Spinal cord (tissue), 10 donors: ENCODE data around the gene GTPBP8. TPM values are rescaled to one million over a fixed set of nuclear protein-coding genes. Genes with fewer than 3 reads are reported as not detected.
A peak's percentile ranks its signal among the peaks of the same experiment; 100 is the strongest.

ENCODE experiments used
- DNase-seq, 6 donors: peaks; one replicate each; pipeline versions ENCODE4 v3.0.0 to v3.0.0-alpha.2; 2013 to 2015; ENCODE audit warnings: low spot score in 6 of 6, low read depth in 4 of 6
- H3K27ac ChIP-seq: one replicate; pipeline ENCODE4 v1.5.1; 2013; ENCODE audit warnings: low read depth, low read length, control low read depth
- H3K27me3 ChIP-seq: one replicate; pipeline ENCODE4 v1.6.1; 2013; ENCODE audit warnings: low read length; ENCODE audit not compliant: control insufficient read depth, insufficient read depth
- H3K36me3 ChIP-seq: one replicate; pipeline ENCODE4 v1.6.1; 2013; ENCODE audit warnings: low read length; ENCODE audit not compliant: control insufficient read depth, insufficient read depth
- H3K4me1 ChIP-seq: one replicate; pipeline ENCODE4 v1.6.1; 2013; ENCODE audit warnings: low read length; ENCODE audit not compliant: control insufficient read depth, insufficient read depth
- H3K4me3 ChIP-seq: one replicate; pipeline ENCODE4 v1.5.1; 2013; ENCODE audit warnings: low read depth, low read length, control low read depth
- H3K9me3 ChIP-seq: one replicate; pipeline ENCODE4 v1.6.1; 2013; ENCODE audit warnings: low read length; ENCODE audit not compliant: control insufficient read depth, insufficient read depth
- WGBS: methylation state at CpG from one replicate; pipeline ENCODE4 v1.1.5; 2013; ENCODE audit warnings: missing lambda C conversion rate; ENCODE audit not compliant: insufficient coverage; 5-methylcytosine and 5-hydroxymethylcytosine counted together
- long read RNA-seq, 4 donors: transcript quantifications; one replicate each; lab custom pipeline, GENCODE V29; 2026
- polyA plus RNA-seq, 2 donors: library from polyadenylated mRNA; unstranded; fragments of 120-200 nt; gene quantifications; one replicate each; pipeline ENCODE4 v1.2.1, GENCODE V29; 2013; ENCODE audit not compliant: insufficient read length in 2 of 2
- total RNA-seq, 2 donors: library from RNA; depleted of rRNA in 1 of 2; stranded (reverse); fragments of 120-200 nt in 1 of 2; fragments of >200 nt in 1 of 2; gene quantifications; one replicate each; pipeline versions ENCODE4 v1.2.3 to v1.2.4, GENCODE V29; 2013 to 2014
- donor health status: healthy.

Gene GTPBP8
- total RNA-seq: 10 to 100 TPM; 18.5 to 26.9 TPM
- polyA plus RNA-seq: 10 to 100 TPM; 13.3 to 16.4 TPM
- long read RNA-seq, donor 1, transcript GTPBP8-203 (6 exons, 1,360 nt): major isoform, 8 of 9 reads
- long read RNA-seq, donor 1, partial matches to known transcripts: 0 of 9 reads
- long read RNA-seq, donor 1, other reads (novel, unspliced or antisense): 0 of 9 reads
- long read RNA-seq, donor 2, transcript GTPBP8-203 (6 exons, 1,360 nt): major isoform, 5 of 6 reads
- long read RNA-seq, donor 2, partial matches to known transcripts: 0 of 6 reads
- long read RNA-seq, donor 2, other reads (novel, unspliced or antisense): 0 of 6 reads
- long read RNA-seq, donor 3, partial matches to known transcripts: 0 of 3 reads
- long read RNA-seq, donor 3, other reads (novel, unspliced or antisense): 0 of 3 reads
- long read RNA-seq, donor 4, transcript GTPBP8-203 (6 exons, 1,360 nt): major isoform, 5 of 29 reads
- long read RNA-seq, donor 4, partial matches to known transcripts: 18 of 29 reads
- long read RNA-seq, donor 4, other reads (novel, unspliced or antisense): 0 of 29 reads

DNA sequence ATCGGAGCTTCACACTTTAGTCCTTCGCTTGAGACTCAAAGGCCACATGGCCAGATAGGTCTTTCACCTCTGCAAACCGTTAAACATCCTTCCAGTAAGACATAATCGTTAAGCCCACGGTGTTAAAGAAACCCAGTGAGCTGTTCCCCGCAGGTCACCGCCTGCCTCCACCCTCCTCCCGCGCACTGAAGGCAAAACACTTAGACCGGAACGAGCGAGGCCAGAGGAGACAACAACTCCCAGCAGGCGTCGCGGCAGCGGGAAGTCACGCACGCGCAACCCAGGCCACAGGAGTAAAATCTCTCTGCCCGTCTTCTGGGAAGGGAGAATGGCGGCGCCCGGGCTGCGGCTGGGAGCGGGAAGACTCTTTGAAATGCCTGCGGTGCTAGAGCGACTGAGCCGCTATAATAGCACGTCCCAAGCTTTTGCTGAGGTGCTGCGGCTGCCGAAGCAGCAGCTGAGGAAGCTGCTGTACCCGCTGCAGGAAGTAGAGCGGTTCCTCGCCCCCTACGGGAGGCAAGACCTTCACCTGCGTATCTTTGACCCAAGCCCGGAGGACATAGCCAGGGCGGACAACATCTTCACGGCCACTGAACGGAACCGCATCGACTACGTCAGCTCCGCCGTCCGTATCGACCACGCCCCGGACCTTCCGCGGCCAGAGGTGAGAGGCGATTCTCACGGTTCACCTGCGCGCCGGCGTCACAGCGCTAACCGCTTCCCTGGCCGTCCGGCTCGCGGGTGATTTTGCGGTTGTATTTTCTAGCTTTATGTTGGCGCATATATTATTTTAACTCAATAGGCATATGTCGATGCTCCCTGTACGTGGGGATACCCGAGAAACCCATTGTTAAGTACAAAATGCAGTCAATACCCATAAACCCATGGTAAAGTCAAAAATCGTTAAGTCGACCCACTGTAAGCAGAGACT lies at the start of gene GTPBP8:
Gene GTPBP8, plus strand, starts transcription at position 313 of the 931 bp plus-strand sequence. Its CDS starts 16 bp downstream, at position 329.
- Histone ChIP-seq H3K27me3 (no peaks in the 10 kb centered on the region), H3K27ac (peak within 1 kb of the TSS; percentile 93), H3K4me1 (no peaks in the 10 kb centered on the region), H3K36me3 (no peaks in the 10 kb centered on the region), H3K9me3 (no peaks in the 10 kb centered on the region), H3K4me3 (peak within 1 kb of the TSS; percentile 88)
- peak; percentile 80 to 98 (median 86) for DNase-seq
- WGBS: 1% methylated on average over 52 of the region's 70 CpGs

DNA sequence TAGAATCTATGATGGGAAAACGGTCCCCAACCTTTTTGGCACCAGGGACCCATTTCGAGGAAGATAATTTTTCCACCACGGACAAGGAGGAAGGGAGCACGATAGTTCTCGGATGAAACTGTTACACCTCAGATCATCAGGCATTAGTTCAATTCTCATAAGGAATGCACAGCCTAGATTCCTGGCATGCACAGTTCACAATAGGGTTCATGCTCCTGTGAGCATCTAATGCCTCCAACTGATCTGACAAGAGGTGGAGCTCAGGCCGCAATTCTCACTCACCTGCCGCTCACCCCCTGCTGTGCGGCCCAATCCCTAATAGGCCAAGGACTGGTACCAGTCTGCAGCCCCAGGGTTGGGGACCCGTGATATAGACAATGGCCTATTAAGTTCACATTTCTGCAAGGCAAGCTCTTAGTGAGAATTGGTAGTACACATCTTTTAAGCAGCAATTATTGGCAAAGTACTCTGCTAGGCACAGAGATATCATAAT lies 42.4 kb upstream of the GTPBP8 start:
- no peak for DNase-seq
- Histone ChIP-seq H3K36me3 (no peaks in the 10 kb centered on the region), H3K4me1 (peaks cover 2% of the 10 kb centered on the region), H3K27me3 (no peaks in the 10 kb centered on the region), H3K9me3 (peaks cover 4% of the 10 kb centered on the region), H3K27ac (no peak overlapping the region), H3K4me3 (no peak overlapping the region)
- 83% methylated on average over 6 of the region's 9 CpGs for WGBS

DNA sequence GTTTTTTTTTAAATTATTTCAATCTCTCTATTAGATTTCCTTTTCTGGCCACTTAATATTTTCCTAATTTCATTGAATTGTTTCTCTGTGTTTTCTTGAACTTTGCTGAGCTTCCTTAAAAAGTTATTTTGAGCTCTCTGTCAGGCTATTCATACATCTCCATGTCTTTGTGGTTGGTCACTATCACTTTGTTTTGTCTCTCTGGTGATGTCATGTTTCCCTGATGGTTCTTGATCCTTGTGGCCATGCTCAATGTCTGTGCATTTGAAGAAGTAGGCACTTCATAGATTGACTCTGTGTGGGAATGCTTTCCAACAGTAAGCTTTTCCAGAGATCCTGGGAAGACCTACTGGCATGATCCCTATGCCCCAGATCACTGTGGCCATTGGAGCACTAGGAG lies 34.4 kb upstream of the GTPBP8 start:
- Histone ChIP-seq H3K4me3 (no peak overlapping the region), H3K4me1 (no peaks in the 10 kb centered on the region), H3K9me3 (peaks cover 1% of the 10 kb centered on the region), H3K27me3 (no peaks in the 10 kb centered on the region), H3K27ac (no peak overlapping the region), H3K36me3 (no peaks in the 10 kb centered on the region)
- DNase-seq: no peak

DNA sequence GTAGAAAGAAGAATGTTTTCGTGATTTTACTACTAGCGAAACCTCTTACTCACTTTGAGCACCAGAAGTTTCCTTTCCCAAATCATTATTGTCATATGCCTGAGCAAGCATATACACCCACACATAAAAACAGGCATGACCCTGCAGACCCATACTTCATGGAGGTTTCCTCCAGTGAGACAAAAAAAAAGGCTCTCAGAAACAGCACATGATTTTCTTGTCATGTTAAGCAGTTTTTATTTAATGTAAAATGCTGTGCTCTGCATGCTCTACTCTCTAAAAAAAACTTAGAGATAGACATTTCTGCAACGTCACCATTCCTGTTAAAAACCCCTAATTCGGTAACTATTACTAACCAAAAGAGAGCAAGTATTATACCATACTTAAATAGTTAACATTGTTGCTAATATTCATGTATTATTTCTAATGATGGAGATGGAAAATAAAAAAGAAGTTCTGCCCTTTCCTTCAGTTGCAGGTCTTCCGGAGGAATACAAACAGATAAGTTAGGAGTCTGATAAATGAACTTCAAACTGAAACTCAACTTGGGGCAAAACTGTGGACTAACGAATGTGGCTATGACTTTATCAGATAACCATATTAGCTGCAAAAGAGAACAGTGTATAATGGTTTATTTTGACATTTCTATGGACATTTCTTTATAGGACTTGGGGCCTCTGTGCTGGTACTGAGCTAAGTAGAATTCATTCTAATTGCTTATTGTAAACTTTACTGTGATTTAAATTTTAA lies 31.8 kb upstream of the GTPBP8 start:
- H3K4me1 ChIP-seq: no peaks in the 10 kb centered on the region
- H3K27me3 ChIP-seq: no peaks in the 10 kb centered on the region
- no peak overlapping the region for H3K27ac ChIP-seq
- DNase-seq: no peak
- no peak overlapping the region for H3K4me3 ChIP-seq
- peaks cover 5% of the 10 kb centered on the region for H3K9me3 ChIP-seq
- H3K36me3 ChIP-seq: no peaks in the 10 kb centered on the region
- WGBS: 100% methylated on average over 1 of the region's 6 CpGs

DNA sequence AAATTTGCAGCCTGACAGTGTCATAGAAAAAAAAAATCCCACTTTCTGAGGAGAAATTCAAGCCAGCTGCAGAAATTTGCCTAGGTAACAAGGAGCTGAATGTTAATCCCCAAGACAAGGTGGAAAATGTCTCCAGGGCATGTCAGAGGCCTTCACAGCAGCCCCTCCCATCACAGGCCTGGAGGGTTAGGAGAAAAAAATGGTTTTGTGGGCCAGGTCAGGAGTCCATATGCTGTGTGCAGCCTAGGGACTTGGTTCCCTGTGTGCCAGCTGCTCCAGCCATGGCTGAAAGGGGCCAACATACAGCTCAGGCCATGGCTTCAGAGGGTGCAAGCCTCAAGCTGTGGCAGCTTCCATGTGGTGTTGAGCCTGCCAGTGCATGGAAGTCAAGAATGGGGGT lies 27.1 kb upstream of the GTPBP8 start:
- Histone ChIP-seq H3K4me3 (no peak overlapping the region), H3K9me3 (peaks cover 5% of the 10 kb centered on the region), H3K27ac (no peak overlapping the region), H3K27me3 (no peaks in the 10 kb centered on the region), H3K36me3 (no peaks in the 10 kb centered on the region), H3K4me1 (no peaks in the 10 kb centered on the region)
- DNase-seq: no peak

DNA sequence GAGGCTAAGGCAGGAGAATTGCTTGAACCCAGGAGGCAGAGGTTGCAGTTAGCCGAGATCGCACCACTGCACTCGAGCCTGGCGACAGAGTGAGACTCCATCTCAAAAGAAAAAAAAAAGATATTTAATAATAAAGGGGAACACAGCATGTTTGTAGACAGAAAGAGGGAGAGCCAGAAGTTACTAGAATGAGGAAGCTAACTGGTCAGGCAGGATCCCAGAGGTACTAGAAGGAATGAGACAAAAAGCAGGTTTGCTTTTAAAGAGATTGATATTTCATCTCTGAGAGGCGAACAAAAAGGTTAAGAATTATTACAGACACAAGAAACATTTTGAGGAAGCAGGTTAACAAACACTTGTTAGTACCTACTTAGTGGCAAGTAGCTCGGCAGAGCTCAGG lies 25.1 kb upstream of the GTPBP8 start:
- 100% methylated on average over 1 of the region's 6 CpGs for WGBS
- Histone ChIP-seq H3K27me3 (no peaks in the 10 kb centered on the region), H3K9me3 (peaks cover 5% of the 10 kb centered on the region), H3K4me1 (no peaks in the 10 kb centered on the region), H3K27ac (no peak overlapping the region), H3K4me3 (no peak overlapping the region), H3K36me3 (no peaks in the 10 kb centered on the region)
- no peak for DNase-seq

DNA sequence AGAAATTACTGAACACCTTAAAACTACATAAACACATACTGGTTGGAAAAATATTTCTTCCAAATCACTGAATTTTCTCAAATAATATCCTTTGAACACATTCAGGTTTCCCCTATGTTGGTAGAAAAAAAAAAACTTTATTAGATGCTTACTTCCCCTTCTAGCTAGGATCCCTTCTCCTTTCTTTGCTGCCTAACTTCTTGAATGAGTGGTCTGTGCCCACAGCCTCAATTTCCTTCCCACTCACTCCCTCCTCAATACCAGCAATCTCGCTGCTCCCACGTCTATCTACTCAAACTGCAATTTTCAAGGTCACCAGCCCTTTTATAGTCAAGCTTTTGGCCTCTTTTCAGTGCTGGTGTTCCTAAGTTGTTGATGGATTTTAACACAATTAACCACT lies 24.2 kb upstream of the GTPBP8 start:
- H3K36me3 ChIP-seq: no peaks in the 10 kb centered on the region
- no peak overlapping the region for H3K27ac ChIP-seq
- peaks cover 5% of the 10 kb centered on the region for H3K9me3 ChIP-seq
- H3K4me3 ChIP-seq: no peak overlapping the region
- H3K4me1 ChIP-seq: no peaks in the 10 kb centered on the region
- no peaks in the 10 kb centered on the region for H3K27me3 ChIP-seq
- DNase-seq: no peak
- WGBS: 43% methylated on average over 2 of the region's 2 CpGs

DNA sequence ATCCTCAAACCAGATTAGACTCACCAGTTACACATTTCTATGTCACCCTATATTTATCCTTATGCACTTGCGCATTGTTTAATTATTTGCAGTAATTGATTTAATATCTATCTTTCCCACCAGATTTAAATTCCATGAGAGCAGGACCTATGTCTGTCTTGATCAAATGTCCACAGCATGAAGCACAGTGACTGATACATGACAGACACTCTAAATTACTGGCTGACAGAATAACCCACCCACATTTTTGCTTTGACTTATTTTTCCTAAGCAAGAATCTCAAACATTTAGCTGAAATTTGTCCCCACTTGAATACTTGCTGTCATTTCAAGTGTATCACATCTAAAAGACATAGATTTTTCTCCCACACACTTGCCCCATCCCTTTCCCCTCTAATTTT lies 23.4 kb upstream of the GTPBP8 start:
- Histone ChIP-seq H3K9me3 (peaks cover 5% of the 10 kb centered on the region), H3K27ac (no peak overlapping the region), H3K4me3 (no peak overlapping the region), H3K4me1 (no peaks in the 10 kb centered on the region), H3K36me3 (no peaks in the 10 kb centered on the region), H3K27me3 (no peaks in the 10 kb centered on the region)
- WGBS: no CpG with 5 or more reads among the region's 1 CpG
- DNase-seq: no peak

DNA sequence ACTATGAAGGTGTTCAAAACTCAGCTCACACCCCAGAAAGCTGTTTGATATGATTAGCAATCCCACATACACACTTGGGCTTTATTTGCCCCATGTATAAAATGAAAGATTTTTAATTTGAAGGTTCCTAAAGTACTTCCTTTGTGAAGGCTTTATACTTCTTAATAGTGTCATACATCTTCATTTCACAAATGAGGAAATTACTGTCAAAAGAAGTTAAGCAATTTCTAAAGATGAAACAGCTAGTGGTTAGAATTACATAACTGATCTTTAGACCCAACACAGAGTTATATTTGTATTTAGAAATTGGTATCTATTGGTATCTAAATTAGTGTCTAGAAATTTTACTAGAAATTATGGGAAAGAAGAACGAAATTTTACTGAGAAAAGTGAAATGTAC lies 23.0 kb upstream of the GTPBP8 start:
- Histone ChIP-seq H3K27me3 (no peaks in the 10 kb centered on the region), H3K9me3 (peaks cover 5% of the 10 kb centered on the region), H3K36me3 (no peaks in the 10 kb centered on the region), H3K27ac (no peak overlapping the region), H3K4me3 (no peak overlapping the region), H3K4me1 (no peaks in the 10 kb centered on the region)
- DNase-seq: no peak
- WGBS: no CpG with 5 or more reads among the region's 1 CpG
